Iris pigment epithelial cell (primary cell): ENCODE measurements around the gene THAP4.
"Not testable (repeated sequence)": the region's sequence is repeated elsewhere in the genome, so short reads cannot be mapped to it uniquely, and the experiment has no call there.

ENCODE experiments used
- DNase-seq: peaks from one replicate; pipeline ENCODE4 v3.0.0-alpha.2; 2011; ENCODE audit warnings: low read depth

The THAP4 gene

GRCh38 chr2:241665731-241666440 lies 28.9 kb upstream of the THAP4 start:
- peak; percentile 25 for DNase-seq

- not testable (repeated sequence) for DNase-seq
These were observed 25.8 kb upstream of the THAP4 start for GRCh38 chr2:241662731-241663130.

GRCh38 chr2:241660593-241661213 lies 23.7 kb upstream of the THAP4 start:
- DNase-seq: no peak

DNA sequence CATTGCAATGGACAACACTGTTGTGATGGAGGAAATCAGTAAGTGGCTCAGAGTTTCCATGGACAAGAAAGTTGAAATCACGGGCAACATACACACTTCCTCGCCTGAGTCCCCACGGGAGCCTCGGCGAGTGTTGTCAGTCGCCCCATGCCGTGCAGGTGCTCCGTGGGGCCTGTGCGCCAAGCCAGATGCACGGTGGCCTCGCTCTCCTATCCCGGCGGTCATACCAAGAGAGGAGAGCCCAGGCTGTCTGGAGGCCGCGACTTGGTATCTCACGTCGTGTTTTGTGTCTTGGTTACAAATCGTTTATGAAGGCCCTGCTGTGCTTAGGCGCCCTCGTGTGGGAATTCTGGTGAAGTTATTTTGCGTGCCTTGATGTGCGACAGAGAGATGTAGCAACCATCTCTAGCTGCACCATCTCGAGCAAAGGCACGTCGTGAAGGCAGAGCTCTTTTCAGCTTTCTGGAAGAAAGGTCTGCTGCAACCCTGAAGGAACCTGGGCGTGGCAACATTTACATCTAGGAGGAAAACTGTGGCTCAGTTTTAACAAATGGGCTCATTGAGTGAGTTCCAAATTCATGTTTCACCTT lies 22.3 kb upstream of the THAP4 start:
- DNase-seq: peak; percentile 81

GRCh38 chr2:241658296-241658695 lies 21.3 kb upstream of the THAP4 start:
- DNase-seq: no peak

GRCh38 chr2:241657786-241658254 lies 20.9 kb upstream of the THAP4 start:
- DNase-seq: no peak

DNA sequence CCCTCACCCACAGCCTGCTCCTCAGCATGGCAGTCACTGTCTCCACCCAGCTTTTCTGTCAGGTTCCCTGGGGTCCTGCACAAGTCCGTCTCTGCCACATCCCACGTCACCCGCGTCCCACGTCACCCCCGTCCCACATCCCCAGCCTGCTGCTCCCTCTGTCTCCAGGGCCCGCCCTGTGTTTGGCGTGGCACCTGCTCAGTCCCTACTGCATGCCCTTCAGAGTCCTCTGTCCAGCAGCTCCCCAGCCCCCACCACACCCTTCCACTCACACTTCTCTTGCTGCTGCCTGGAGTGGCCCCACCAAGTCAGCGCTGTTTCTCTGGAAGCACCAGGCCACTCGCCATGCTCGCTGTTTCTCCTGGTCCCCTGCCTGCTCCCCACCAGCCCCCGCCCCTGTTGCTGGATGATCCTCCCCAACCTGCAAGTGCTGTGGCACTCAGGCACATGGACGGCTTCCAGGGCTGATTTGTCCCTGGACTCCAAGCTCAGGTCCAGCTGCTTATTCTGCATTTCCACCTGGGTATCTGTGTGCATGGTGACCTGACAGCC lies 19.3 kb upstream of the THAP4 start:
- no peak for DNase-seq

GRCh38 chr2:241655516-241656189 lies 18.7 kb upstream of the THAP4 start:
- no peak for DNase-seq

DNA sequence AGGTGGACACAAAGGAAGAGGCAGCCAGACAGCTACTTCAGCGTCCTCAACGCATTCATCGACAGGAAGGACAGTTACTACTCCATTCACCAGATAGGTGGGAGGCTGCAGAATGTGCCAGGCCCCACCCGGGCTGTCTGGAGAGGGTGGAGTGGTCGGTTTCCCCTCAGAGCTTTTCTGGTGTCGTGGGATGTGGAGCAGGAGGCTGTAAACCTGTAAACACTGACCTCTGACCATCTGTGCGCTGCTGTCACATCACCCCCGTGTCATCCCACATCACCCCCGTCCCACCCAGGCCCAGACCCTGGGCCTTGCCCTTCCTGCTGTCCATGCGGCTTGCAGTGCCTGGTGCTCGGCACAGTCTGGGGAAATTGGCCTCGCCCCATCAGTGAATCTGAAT lies 17.6 kb upstream of the THAP4 start:
- no peak for DNase-seq

GRCh38 chr2:241653210-241653750 lies 16.3 kb upstream of the THAP4 start:
- no peak for DNase-seq

- no peak for DNase-seq
These were observed 15.8 kb upstream of the THAP4 start for GRCh38 chr2:241652722-241653121.

DNA sequence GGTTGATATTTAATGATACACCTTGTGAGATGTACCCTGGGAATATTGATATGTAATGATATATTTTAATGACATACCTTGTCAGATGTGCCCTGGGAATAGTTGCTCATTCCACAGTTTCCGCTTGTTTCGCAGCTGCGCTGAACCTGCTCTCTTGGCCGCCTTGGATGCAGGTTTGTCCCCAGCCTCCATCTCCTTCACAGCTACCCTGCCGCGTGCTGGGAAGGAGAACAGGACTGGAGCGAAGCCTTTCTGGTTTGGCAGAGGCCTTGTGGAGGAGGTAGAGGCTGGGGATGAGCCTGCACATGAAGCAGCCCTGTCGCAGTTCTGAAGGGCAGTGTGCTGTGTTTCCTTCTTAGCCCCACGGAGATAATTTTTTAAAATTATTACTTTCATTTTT lies 15.2 kb upstream of the THAP4 start:
- DNase-seq: no peak

GRCh38 chr2:241649927-241650326 lies 13.0 kb upstream of the THAP4 start:
- no peak for DNase-seq

GRCh38 chr2:241649404-241649803 lies 12.4 kb upstream of the THAP4 start:
- no peak for DNase-seq

GRCh38 chr2:241648453-241648852 lies 11.5 kb upstream of the THAP4 start:
- DNase-seq: no peak

- DNase-seq: no peak
These were observed 9.1 kb upstream of the THAP4 start for GRCh38 chr2:241645915-241646645.

DNA sequence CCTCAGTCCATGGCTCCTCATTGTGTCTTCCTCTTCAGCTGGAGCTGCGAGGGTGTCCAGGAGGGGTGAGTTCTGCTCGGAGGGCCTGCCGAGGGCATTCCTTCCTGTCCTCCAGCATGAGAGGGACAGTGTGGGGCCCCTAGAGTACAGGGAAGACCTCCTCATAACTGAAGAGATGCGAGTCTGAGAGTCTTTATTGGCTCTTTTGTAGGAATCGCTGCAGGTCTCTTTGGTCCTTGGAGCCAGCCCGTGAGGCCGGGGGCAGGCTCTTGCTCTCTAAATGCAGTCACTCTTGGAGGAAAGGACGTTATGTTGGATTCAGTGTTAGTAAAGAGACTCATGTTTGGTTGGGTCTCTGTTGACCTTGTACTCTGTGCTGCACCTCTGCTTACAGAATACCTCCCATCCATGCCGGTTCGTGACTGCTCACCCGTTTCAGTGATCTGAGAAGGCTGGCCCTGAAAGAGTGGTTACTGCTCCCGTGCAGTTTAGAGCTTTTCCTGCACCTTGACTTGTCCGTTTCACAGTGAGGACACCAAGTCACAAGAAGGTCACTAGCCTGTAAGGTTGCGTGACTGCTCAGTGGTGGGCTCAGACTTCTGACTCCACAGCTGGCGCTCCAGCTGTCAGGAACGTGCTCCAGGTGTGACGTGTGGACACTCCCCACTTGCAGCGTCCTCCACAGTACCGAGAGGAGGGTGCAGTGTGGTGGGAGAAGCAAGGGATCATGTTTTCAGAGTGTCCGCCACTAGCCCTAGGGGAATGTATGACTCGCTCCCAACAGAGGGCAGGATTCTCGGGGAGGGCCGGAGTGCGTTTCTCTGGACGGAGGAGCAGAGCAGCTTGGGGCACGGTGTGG lies 8.3 kb upstream of the THAP4 start:
- DNase-seq: no peak

GRCh38 chr2:241641631-241642030 lies 4.7 kb upstream of the THAP4 start:
- DNase-seq: no peak

GRCh38 chr2:241640165-241640795 lies 3.3 kb upstream of the THAP4 start:
- DNase-seq: no peak

DNA sequence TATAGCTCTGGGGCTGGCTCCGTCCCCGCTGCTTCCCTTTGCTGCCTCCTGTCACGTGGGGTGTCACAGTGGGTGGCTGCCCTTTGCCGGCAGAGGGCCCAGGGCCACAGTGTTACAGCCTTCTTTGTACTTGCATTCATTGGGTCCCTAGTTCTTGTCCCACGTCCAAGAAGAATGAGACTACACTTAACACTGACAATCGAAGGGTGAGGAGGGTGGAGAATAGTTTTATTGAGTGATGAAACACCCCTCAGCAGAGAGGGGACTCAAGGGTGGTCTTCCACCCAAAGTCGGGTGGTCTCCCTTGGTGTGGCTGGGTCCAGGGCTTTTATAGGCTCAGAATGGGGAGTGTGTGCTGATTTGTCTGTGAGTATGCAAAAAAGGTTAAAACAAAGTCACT lies 2.4 kb upstream of the THAP4 start:
- no peak for DNase-seq
